Esophagus muscularis mucosa (tissue), 4 donors: ENCODE data around the gene BLOC1S5. TPM values are rescaled to one million over a fixed set of nuclear protein-coding genes. Genes with fewer than 3 reads are reported as not detected.

ENCODE experiments used
- DNase-seq: peaks from one replicate; pipeline ENCODE4 v3.0.0-alpha.2; 2017; ENCODE audit errors: extremely low spot score
- H3K27ac ChIP-seq, 4 donors: fragments of 200-600 bp; sonication (generic); replicated peaks in 1 of 4; 1 replicate in 3 of 4; 2 replicates in 1 of 4; pipeline ENCODE4 v1.5.1; 2016 to 2019; ENCODE audit warnings: mild to moderate bottlenecking in 1 of 4
- H3K27me3 ChIP-seq, 4 donors: fragments of 200-600 bp; sonication (generic); one replicate each; pipeline versions ENCODE4 v1.5.1 to v1.6.0; 2016 to 2019
- H3K36me3 ChIP-seq, 4 donors: fragments of 200-600 bp; sonication (generic); one replicate each; pipeline ENCODE4 v1.5.1; 2016 to 2019
- H3K4me1 ChIP-seq, 4 donors: fragments of 200-600 bp; sonication (generic); one replicate each; pipeline ENCODE4 v1.5.1; 2016 to 2019
- H3K4me3 ChIP-seq, 4 donors: fragments of 200-600 bp; sonication (generic); 1 replicate in 2 of 4; 2 replicates in 2 of 4; pipeline ENCODE4 v1.5.1; 2016 to 2019; ENCODE audit warnings: mild to moderate bottlenecking in 4 of 4, moderate library complexity in 1 of 4
- H3K9me3 ChIP-seq, 4 donors: fragments of 200-600 bp; sonication (generic); 1 replicate in 3 of 4; 2 replicates in 1 of 4; pipeline ENCODE4 v1.5.1; 2016 to 2019
- CTCF ChIP-seq, 3 experiments: fragments of 200-600 bp in 2 of 3; fragments of 450-650 bp in 1 of 3; sonication (generic) in 2 of 3; IDR thresholded peaks; one replicate each; pipeline ENCODE4 v1.5.1; 2017 to 2019; ENCODE audit warnings: antibody characterized with exemption in 3 of 3, mild to moderate bottlenecking in 2 of 3, moderate library complexity in 1 of 3
- EP300 ChIP-seq: sonication (generic); formaldehyde crosslinking; IDR thresholded peaks from one replicate; pipeline ENCODE4 v1.6.1; 2017; ENCODE audit warnings: antibody characterized with exemption
- POLR2A ChIP-seq: fragments of 450-650 bp; IDR thresholded peaks from one replicate; pipeline ENCODE4 v1.6.1; 2017; ENCODE audit warnings: antibody characterized with exemption, moderate library complexity, mild to moderate bottlenecking, low read depth
- POLR2AphosphoS5 ChIP-seq, 2 donors: sonication (generic); formaldehyde crosslinking; IDR thresholded peaks; one replicate each; pipeline ENCODE4 v1.6.1; 2017; ENCODE audit warnings: antibody characterized with exemption in 2 of 2
- WGBS: methylation state at CpG from one replicate; pipeline ENCODE4 v1.1.5; 2018; 5-methylcytosine and 5-hydroxymethylcytosine counted together
- intact Hi-C: fragments of 100-400 bp; cut with DNase I; formaldehyde crosslinking; loops from one replicate; pipeline ENCODE4 v1.15.1; 2023
- total RNA-seq, 4 donors: library from RNA; depleted of rRNA; stranded (reverse); fragments of >200 nt; gene quantifications; one replicate each; pipeline versions ENCODE4 v1.1.0 to v1.2.1, GENCODE V29; 2016

The BLOC1S5 gene
- total RNA-seq, 4 donors from 2014 or later = 10.4 to 15.6 (median 11.2) TPM

GRCh38 chr6:8020083-8020482 lies 44.1 kb downstream of the BLOC1S5 start:
- H3K27me3 ChIP-seq = no peaks in the 10 kb centered on the region
- no peaks in the 10 kb centered on the region for H3K9me3 ChIP-seq
- no peaks in the 10 kb centered on the region for H3K4me1 ChIP-seq
- TF ChIP-seq CTCF (IDR thresholded peaks at IDR 0.05) = no peak
- TF ChIP-seq POLR2AphosphoS5 (IDR thresholded peaks at IDR 0.05) = no peak
- TF ChIP-seq EP300 = no peak
- TF ChIP-seq POLR2A = no peak
- no peak overlapping the region for H3K4me3 ChIP-seq
- no peak overlapping the region for H3K27ac ChIP-seq
- peaks cover 0 to 7% (median 5%) of the 10 kb centered on the region in 4 donors for H3K36me3 ChIP-seq
- WGBS = 92% methylated on average over 4 of the region's 4 CpGs
- DNase-seq = no peak
- intact Hi-C loops = no loop called here

- Histone ChIP-seq H3K4me1 (peaks cover 0 to 6% (median 3%) of the 10 kb centered on the region in 4 donors), H3K9me3 (no peaks in the 10 kb centered on the region), H3K4me3 (no peak overlapping the region), H3K36me3 (peaks cover 0 to 13% (median 8%) of the 10 kb centered on the region in 4 donors), H3K27me3 (no peaks in the 10 kb centered on the region), H3K27ac (no peak overlapping the region)
- no peak for TF ChIP-seq POLR2A
- no peak for TF ChIP-seq EP300
- no peak for TF ChIP-seq POLR2AphosphoS5 (IDR thresholded peaks at IDR 0.05)
- no peak for TF ChIP-seq CTCF (IDR thresholded peaks at IDR 0.05)
- no peak for DNase-seq
- WGBS = 83% methylated on average over 7 of the region's 7 CpGs
- intact Hi-C loops = no loop called here
These were observed 46.5 kb downstream of the BLOC1S5 start for GRCh38 chr6:8017705-8018104.

GRCh38 chr6:8017276-8017701 lies 46.9 kb downstream of the BLOC1S5 start:
- Histone ChIP-seq H3K9me3 (no peaks in the 10 kb centered on the region), H3K4me1 (peaks cover 0 to 6% (median 3%) of the 10 kb centered on the region in 4 donors), H3K4me3 (no peak overlapping the region), H3K36me3 (peaks cover 0 to 13% (median 8%) of the 10 kb centered on the region in 4 donors), H3K27ac (no peak overlapping the region), H3K27me3 (no peaks in the 10 kb centered on the region)
- TF ChIP-seq EP300 (no peak), POLR2A (no peak), POLR2AphosphoS5 (IDR thresholded peaks at IDR 0.05) (no peak), CTCF (IDR thresholded peaks at IDR 0.05) (no peak)
- intact Hi-C loops = no loop called here
- WGBS = 91% methylated on average over 9 of the region's 9 CpGs
- no peak for DNase-seq

- no peaks in the 10 kb centered on the region for H3K27me3 ChIP-seq
- H3K36me3 ChIP-seq = peaks cover 0 to 13% (median 8%) of the 10 kb centered on the region in 4 donors
- intact Hi-C loops = no loop called here
- no peak overlapping the region for H3K27ac ChIP-seq
- no peaks in the 10 kb centered on the region for H3K9me3 ChIP-seq
- H3K4me1 ChIP-seq = peaks cover 0 to 6% (median 3%) of the 10 kb centered on the region in 4 donors
- no peak overlapping the region for H3K4me3 ChIP-seq
- no peak for DNase-seq
- TF ChIP-seq POLR2A (no peak), POLR2AphosphoS5 (IDR thresholded peaks at IDR 0.05) (no peak), CTCF (IDR thresholded peaks at IDR 0.05) (no peak), EP300 (no peak)
- WGBS = 89% methylated on average over 3 of the region's 3 CpGs
These were observed 49.2 kb downstream of the BLOC1S5 start for GRCh38 chr6:8014947-8015346.

DNA sequence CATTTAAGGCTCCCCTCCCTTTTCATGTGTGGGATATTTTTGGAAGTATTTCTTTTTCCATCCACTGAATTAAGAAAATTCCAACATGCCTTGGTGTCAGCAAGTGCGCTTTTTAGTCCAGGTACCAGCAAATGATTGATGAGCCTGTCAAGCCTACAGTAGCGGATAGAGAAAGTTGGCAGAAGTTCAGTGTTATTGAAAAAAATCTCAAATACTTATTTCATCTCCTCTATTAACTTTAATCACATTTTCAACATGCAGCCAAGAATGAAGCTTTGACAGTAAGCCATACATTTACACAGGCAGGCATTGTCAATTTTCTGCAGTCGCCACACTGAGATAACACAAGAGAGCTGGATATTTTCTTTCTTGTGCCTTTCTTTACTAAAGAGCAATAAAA lies 50.4 kb downstream of the BLOC1S5 start:
- peaks cover 0 to 6% (median 3%) of the 10 kb centered on the region in 4 donors for H3K4me1 ChIP-seq
- H3K27me3 ChIP-seq = no peaks in the 10 kb centered on the region
- H3K4me3 ChIP-seq = no peak overlapping the region
- WGBS = 56% methylated on average over 3 of the region's 3 CpGs
- DNase-seq = no peak
- H3K27ac ChIP-seq = no peak overlapping the region
- peaks cover 0 to 13% (median 8%) of the 10 kb centered on the region in 4 donors for H3K36me3 ChIP-seq
- intact Hi-C loops = no loop called here
- H3K9me3 ChIP-seq = no peaks in the 10 kb centered on the region
- TF ChIP-seq CTCF (IDR thresholded peaks at IDR 0.05) = no peak
- no peak for TF ChIP-seq EP300
- no peak for TF ChIP-seq POLR2AphosphoS5 (IDR thresholded peaks at IDR 0.05)
- TF ChIP-seq POLR2A = no peak
